B cell (primary cell): ENCODE data around the gene RAP1GAP2. TPM values are rescaled to one million over a fixed set of nuclear protein-coding genes. Genes with fewer than 3 reads are reported as not detected.
"Not testable (repeated sequence)": the region's sequence is repeated elsewhere in the genome, so short reads cannot be mapped to it uniquely, and the experiment has no call there.

Experiments used
- ATAC-seq: fragments of 200-7000 bp; cut with Tn5 transposase; one replicate; pipeline ENCODE4 v1.10.0; 2021; ENCODE audit warnings: low read depth, mild to moderate bottlenecking, moderate number of reproducible peaks, moderate library complexity
- CTCF ChIA-PET: fragments of 350-600 bp; sonication (Branson Sonifier 250); formaldehyde crosslinking; loops from one replicate; lab custom pipeline; 2021; ENCODE audit warnings: antibody characterized with exemption, inconsistent platforms; lab: Charles Lee
- POLR2A ChIA-PET: fragments of 350-600 bp; sonication (Branson Sonifier 250); formaldehyde crosslinking; loops from one replicate; lab custom pipeline; 2021; ENCODE audit warnings: antibody characterized with exemption; lab: Charles Lee
- DNase-seq: peaks from one replicate; pipeline ENCODE4 v3.0.0; 2013
- H2AFZ ChIP-seq: 2 replicates; pipeline ENCODE4 v1.6.1; 2012; ENCODE audit warnings: mild to moderate bottlenecking, low read depth, low read length; ENCODE audit not compliant: insufficient read depth, poor library complexity, severe bottlenecking
- H3K27ac ChIP-seq, 2 donors: 1 replicate in 1 of 2; 2 replicates in 1 of 2; pipeline ENCODE4 v1.5.1; 2012 to 2013; ENCODE audit warnings: low read length in 2 of 2, mild to moderate bottlenecking in 2 of 2, moderate library complexity in 1 of 2
- H3K27me3 ChIP-seq, 4 experiments: fragments of 200-600 bp in 1 of 4; sonication (generic) in 1 of 4; replicated peaks in 1 of 4; 1 replicate in 2 of 4; 2 replicates in 2 of 4; pipeline versions ENCODE4 v1.6.1 to v1.7.0; 2013 to 2016; ENCODE audit warnings: low read length in 3 of 4, mild to moderate bottlenecking in 2 of 4, mixed read lengths in 1 of 4, moderate library complexity in 1 of 4; ENCODE audit not compliant: insufficient read depth in 4 of 4, control insufficient read depth in 3 of 4; ENCODE audit errors: control extremely low read depth in 1 of 4
- H3K36me3 ChIP-seq, 2 experiments: replicated peaks in 1 of 2; 1 replicate in 1 of 2; 2 replicates in 1 of 2; pipeline versions ENCODE4 v1.6.1 to v1.7.1; 2013; ENCODE audit warnings: low read length in 1 of 2; ENCODE audit not compliant: insufficient read depth in 2 of 2, control insufficient read depth in 1 of 2; ENCODE audit errors: control extremely low read depth in 1 of 2, extremely low read depth in 1 of 2
- H3K4me1 ChIP-seq, 2 donors: fragments of 200-600 bp in 1 of 2; sonication (generic) in 1 of 2; 1 replicate in 1 of 2; 2 replicates in 1 of 2; pipeline versions ENCODE4 v1.5.1 to v1.6.1; 2013 to 2017; ENCODE audit warnings: low read length in 2 of 2; ENCODE audit not compliant: control insufficient read depth in 2 of 2, insufficient read depth in 2 of 2
- H3K4me2 ChIP-seq: replicated peaks from 2 replicates; pipeline ENCODE3; 2012; ENCODE audit warnings: mild to moderate bottlenecking, low read depth, low read length; ENCODE audit not compliant: poor library complexity, severe bottlenecking
- H3K4me3 ChIP-seq, 5 experiments: fragments of 200-600 bp in 1 of 5; sonication (generic) in 1 of 5; 1 replicate in 3 of 5; 2 replicates in 2 of 5; pipeline versions ENCODE4 v1.5.1 to v1.7.0; 2011 to 2016; ENCODE audit warnings: low read length in 4 of 5, mild to moderate bottlenecking in 4 of 5, low read depth in 2 of 5, control low read depth in 1 of 5, moderate library complexity in 1 of 5; ENCODE audit not compliant: insufficient read depth in 1 of 5; ENCODE audit errors: control extremely low read depth in 1 of 5, extremely low read depth in 1 of 5
- H3K79me2 ChIP-seq: fragments of 200-600 bp; sonication (generic); one replicate; pipeline ENCODE4 v1.6.0; 2016; ENCODE audit warnings: low read length; ENCODE audit not compliant: control insufficient read depth, insufficient read depth
- H3K9ac ChIP-seq: fragments of 200-600 bp; sonication (generic); 2 replicates; pipeline ENCODE4 v1.6.1; 2017; ENCODE audit warnings: mild to moderate bottlenecking, low read length, moderate library complexity
- H3K9me3 ChIP-seq, 3 donors: one replicate each; pipeline versions ENCODE4 v1.6.1 to v1.7.1; 2013; ENCODE audit warnings: low read length in 2 of 3; ENCODE audit not compliant: control insufficient read depth in 2 of 3, insufficient read depth in 1 of 3; ENCODE audit errors: control extremely low read depth in 1 of 3
- H4K20me1 ChIP-seq: 2 replicates; pipeline ENCODE4 v1.6.0; 2012; ENCODE audit warnings: mild to moderate bottlenecking, low read length; ENCODE audit not compliant: insufficient read depth, control insufficient read depth, poor library complexity, severe bottlenecking
- H3K27ac Mint-ChIP-seq: one replicate; pipeline ENCODE4 v1.8.0; 2021; ENCODE audit warnings: mixed read lengths
- H3K27me3 Mint-ChIP-seq: one replicate; pipeline ENCODE4 v1.8.0; 2021; ENCODE audit warnings: mixed read lengths
- H3K4me1 Mint-ChIP-seq: one replicate; pipeline ENCODE4 v1.8.0; 2021; ENCODE audit warnings: mixed read lengths
- H3K4me3 Mint-ChIP-seq: one replicate; pipeline ENCODE4 v1.8.0; 2021; ENCODE audit warnings: mixed read lengths
- H3K9me3 Mint-ChIP-seq: one replicate; pipeline ENCODE4 v1.8.0; 2022; ENCODE audit warnings: mixed read lengths; ENCODE audit not compliant: insufficient read depth
- EZH2 ChIP-seq: IDR thresholded peaks from 2 replicates; pipeline ENCODE4 v1.6.1; 2012; ENCODE audit warnings: borderline replicate concordance, low read depth, mild to moderate bottlenecking, moderate library complexity, low read length; ENCODE audit not compliant: insufficient read depth, poor library complexity, severe bottlenecking
- WGBS: methylation state at CpG from one replicate; pipeline ENCODE4 v1.1.5; 2013; ENCODE audit warnings: missing lambda C conversion rate; ENCODE audit not compliant: insufficient coverage; 5-methylcytosine and 5-hydroxymethylcytosine counted together
- intact Hi-C: fragments of 100-400 bp; cut with micrococcal nuclease; formaldehyde crosslinking; loops from one replicate; pipeline ENCODE4 v1.10.0; 2022
- polyA plus RNA-seq: library from polyadenylated mRNA; depleted of rRNA; stranded (reverse); fragments of >200 nt; gene quantifications from 2 replicates; pipeline ENCODE4 v1.2.3, GENCODE V29; 2012
- total RNA-seq, 2 donors: library from RNA; stranded (reverse); fragments of 120-200 nt in 1 of 2; gene quantifications; 1 replicate in 1 of 2; 2 replicates in 1 of 2; pipeline versions ENCODE4 v1.2.3 to v1.2.4, GENCODE V29; 2013 to 2022
- TF ChIP-seq, protein P1 (sequence below): fragments of 200-600 bp; IDR thresholded peaks from one replicate; pipeline ENCODE4 v1.8.0; 2022; ENCODE audit warnings: antibody characterized with exemption, mild to moderate bottlenecking

Gene RAP1GAP2
- total and polyA plus RNA-seq, 2 donors (not counting 1 experiment from before 2014, with no cell fraction given): 14.9 to 16.4 TPM

DNA sequence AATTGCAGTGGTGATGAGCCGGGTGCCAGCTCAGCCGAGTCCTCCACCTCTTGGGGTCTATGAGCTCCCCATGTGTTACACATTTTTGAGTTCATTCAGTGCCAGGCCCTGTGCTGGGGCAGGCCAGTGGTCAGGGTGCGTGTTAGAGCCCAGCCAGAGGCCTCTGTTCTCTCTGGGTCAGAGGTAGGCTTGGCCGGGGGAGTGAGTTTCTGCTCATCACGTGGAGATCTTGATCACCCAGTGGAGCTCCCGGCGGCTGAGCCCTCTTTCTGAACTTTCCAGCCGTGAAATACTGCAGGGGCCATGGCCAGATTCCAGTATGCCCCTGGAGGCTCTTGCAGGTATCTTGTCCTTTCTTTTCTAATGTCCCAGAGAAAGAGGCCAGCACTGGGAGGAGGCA is 93.0 kb downstream of the RAP1GAP2 start:
- H3K27me3 ChIP-seq: no peaks in the 10 kb centered on the region
- POLR2A ChIA-PET: no interaction called here
- no peak for ATAC-seq

GRCh38 chr17:2890778-2891177 is 94.5 kb downstream of the RAP1GAP2 start:
- H4K20me1 ChIP-seq, ATAC-seq, H3K79me2 ChIP-seq, intact Hi-C loops, DNase-seq, H3K9me3 Mint-ChIP-seq, CTCF ChIA-PET, H3K9me3 ChIP-seq, H3K9ac ChIP-seq, H3K27ac ChIP-seq, H3K4me2 ChIP-seq, H3K4me3 ChIP-seq, H3K4me1 Mint-ChIP-seq, H3K27ac Mint-ChIP-seq, H3K27me3 ChIP-seq, H3K27me3 Mint-ChIP-seq, POLR2A ChIA-PET, H2AFZ ChIP-seq, H3K36me3 ChIP-seq, H3K4me1 ChIP-seq, H3K4me3 Mint-ChIP-seq: not testable (repeated sequence)
- WGBS: no CpG with 5 or more reads among the region's 10 CpGs

More for the DNA sequence above, 93.0 kb downstream of the RAP1GAP2 start:
- no peaks in the 10 kb centered on the region for H3K9me3 Mint-ChIP-seq
- H3K4me1 Mint-ChIP-seq: peaks cover 3% of the 10 kb centered on the region
- DNase-seq: no peak
- CTCF ChIA-PET: no interaction called here
- H3K9ac ChIP-seq: no peak overlapping the region
- H3K79me2 ChIP-seq: peaks cover 8% of the 10 kb centered on the region
- H3K4me3 Mint-ChIP-seq: no peak overlapping the region
- H3K4me3 ChIP-seq: no peak overlapping the region
- no peak overlapping the region for H3K27ac ChIP-seq
- WGBS: 94% methylated on average over 8 of the region's 8 CpGs
- peaks cover 0 to 4% of the 10 kb centered on the region in 2 experiments for H3K36me3 ChIP-seq
- intact Hi-C loops: no loop called here
- TF ChIP-seq EZH2: no peak
- TF ChIP-seq, protein P1, sequence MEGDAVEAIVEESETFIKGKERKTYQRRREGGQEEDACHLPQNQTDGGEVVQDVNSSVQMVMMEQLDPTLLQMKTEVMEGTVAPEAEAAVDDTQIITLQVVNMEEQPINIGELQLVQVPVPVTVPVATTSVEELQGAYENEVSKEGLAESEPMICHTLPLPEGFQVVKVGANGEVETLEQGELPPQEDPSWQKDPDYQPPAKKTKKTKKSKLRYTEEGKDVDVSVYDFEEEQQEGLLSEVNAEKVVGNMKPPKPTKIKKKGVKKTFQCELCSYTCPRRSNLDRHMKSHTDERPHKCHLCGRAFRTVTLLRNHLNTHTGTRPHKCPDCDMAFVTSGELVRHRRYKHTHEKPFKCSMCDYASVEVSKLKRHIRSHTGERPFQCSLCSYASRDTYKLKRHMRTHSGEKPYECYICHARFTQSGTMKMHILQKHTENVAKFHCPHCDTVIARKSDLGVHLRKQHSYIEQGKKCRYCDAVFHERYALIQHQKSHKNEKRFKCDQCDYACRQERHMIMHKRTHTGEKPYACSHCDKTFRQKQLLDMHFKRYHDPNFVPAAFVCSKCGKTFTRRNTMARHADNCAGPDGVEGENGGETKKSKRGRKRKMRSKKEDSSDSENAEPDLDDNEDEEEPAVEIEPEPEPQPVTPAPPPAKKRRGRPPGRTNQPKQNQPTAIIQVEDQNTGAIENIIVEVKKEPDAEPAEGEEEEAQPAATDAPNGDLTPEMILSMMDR: no peak
- H3K4me2 ChIP-seq: no peak overlapping the region
- H3K27ac Mint-ChIP-seq: no peak overlapping the region
- H4K20me1 ChIP-seq: peaks cover 16% of the 10 kb centered on the region
- no peaks in the 10 kb centered on the region for H3K27me3 Mint-ChIP-seq
- no peaks in the 10 kb centered on the region for H3K9me3 ChIP-seq
- H3K4me1 ChIP-seq: no peaks in the 10 kb centered on the region
- H2AFZ ChIP-seq: no peak overlapping the region
